A549 treated with AZD2906 at 1 μM for 4 hours (cell line): ENCODE results near the gene CLIC2. TPM values are rescaled to one million over a fixed set of nuclear protein-coding genes. Genes with fewer than 3 reads are reported as not detected.

ENCODE experiments used
- total RNA-seq: library from RNA; stranded (reverse); fragments of 200-300 nt; extraction: Qiagen RNA extraction; gene quantifications from 5 replicates; pipeline ENCODE4 v1.2.3, GENCODE V29; 2022

Gene CLIC2
- 0.07 to 0.19 TPM (median 0.10 TPM) in 5 replicates for total RNA-seq

DNA sequence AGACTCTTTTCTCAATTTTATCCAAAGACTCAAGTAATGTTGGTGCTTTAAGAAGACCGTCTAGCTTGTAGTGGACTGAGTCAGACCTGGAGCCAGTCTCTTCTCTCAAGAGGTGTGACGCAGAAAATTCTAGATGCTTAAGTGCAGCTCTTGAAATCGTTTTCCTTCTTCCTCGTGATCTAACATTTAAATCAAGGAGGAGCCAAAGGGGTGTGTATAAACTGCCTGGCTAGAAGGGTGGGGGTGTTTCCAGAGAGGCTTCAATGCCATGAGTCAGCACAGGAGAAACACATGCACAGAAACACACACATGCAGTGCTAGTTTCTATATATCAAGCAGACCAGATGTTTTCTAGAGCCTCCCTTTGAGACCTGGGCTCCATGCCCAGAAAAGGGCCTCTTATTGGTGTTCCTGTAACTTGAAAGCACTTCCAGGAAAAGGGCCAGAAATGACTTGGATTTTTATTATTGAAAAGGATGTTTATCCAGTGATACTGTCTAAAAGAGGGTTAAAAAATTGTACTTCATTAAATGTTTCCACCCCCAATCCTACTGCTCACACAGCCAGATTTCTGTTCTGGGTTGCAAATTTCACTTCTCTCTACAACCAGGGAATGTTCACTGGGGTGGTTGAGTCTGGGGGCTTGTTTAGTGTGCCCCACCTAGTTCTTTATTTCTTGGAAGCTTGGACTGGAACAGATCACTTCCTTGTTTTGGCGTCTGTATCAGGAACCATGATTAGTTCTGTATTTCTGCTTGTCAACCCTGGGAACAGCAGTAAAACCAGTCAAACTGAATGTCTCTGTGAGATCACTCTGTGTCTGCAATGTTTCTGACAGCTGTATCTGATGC, at the start of gene CLIC2:
TSS of gene CLIC2 (minus strand) at position 129 of the 851 bp plus-strand sequence. CDS start 187 bp downstream, outside the sequence.

DNA sequence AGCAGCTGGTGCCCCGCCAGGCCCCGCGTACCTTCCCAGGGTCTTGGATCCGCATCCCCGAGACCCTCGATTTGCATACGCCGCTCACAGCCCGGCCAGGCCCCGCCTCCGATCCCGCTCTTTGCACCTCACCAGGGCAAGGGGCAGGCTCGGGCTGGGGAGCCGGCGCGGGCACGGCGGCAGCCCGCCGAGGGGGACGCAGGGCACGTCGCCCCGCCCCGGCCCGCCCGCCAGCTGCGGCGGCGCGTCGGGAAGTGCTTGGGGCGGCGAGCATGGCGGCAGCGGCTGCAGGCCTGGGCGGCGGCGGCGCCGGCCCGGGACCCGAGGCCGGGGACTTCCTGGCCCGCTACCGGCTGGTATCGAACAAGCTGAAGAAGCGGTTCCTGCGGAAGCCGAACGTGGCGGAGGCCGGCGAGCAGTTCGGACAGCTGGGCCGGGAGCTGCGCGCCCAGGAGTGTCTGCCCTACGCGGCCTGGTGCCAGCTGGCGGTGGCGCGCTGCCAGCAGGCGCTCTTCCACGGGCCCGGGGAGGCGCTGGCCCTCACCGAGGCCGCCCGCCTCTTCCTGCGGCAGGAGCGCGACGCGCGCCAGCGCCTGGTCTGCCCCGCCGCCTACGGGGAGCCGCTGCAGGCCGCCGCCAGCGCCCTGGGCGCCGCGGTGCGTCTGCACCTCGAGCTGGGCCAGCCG, 47.6 kb upstream of the CLIC2 start, which contains the start of gene F8A2:
TSS of gene F8A2 (plus strand) at position 253 of the 686 bp plus-strand sequence. CDS start at position 273, 20 bp downstream.

DNA sequence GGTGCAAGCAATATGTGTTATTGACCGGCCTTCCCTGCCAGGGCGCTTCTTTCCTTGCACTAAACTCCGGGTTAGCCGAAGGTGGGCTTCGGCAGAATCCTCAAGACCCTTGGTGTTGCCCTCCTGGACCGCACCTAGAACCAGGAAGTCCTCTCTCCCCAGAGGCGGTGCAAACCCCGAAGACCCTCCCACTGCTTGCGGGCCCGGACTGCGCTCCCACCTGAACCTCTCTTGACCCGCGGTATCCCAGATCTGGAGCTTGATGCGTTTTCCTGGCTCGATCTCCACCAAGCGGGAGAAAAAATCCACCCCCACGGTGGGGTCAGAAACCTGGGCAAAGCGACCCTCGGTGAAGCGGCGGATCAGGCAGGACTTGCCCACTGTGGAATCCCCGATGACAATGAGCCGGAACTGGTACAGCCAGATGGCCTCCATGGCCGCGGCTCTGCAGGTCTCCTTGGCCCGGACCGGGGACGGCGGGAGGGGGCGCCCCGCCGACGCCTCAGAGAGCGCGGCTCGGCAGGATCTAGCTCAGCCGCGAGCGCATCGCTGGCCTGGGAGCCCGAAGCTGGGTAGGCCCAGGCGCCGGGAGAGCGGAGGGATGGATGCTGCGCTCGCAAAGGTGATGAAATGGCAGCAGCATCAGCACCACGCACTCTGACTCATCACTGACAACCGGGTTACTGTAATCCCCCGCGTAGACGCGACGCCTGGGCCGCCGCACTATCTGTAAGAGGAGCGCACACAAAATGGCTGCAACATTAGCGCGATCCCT, 70.4 kb downstream of the CLIC2 start, which contains the start of gene RAB39B:
TSS of gene RAB39B (minus strand) at position 638 of the 775 bp plus-strand sequence. CDS start at position 435, 203 bp downstream.

Other genes starting within 250 kb of the CLIC2 start
- gene VBP1, start 118.2 kb downstream of the CLIC2 start, total RNA-seq: 45.0 to 61.2 TPM (median 47.4 TPM) in 5 replicates
- gene RAB39B, start 70.1 kb downstream of the CLIC2 start, total RNA-seq: 0.63 to 0.80 TPM (median 0.75 TPM) in 5 replicates
- gene F8A2, start 47.5 kb upstream of the CLIC2 start, total RNA-seq: not detected in 5 replicates
- gene F8A3, start 124.0 kb upstream of the CLIC2 start, total RNA-seq: 0.56 to 1.3 TPM (median 1.0 TPM) in 5 replicates